MM.1S (cell line): ENCODE data around the gene STAT1.

Experiments used
- CTCF ChIP-seq: fragments of 300-600 bp; sonication (generic); IDR thresholded peaks from 2 replicates; pipeline ENCODE4 v1.5.1; 2016; ENCODE audit warnings: antibody characterized with exemption, low read length, mixed read lengths
- EZH2 ChIP-seq: fragments of 300-600 bp; sonication (generic); optimal IDR thresholded peaks from 2 replicates; pipeline ENCODE3; 2017; ENCODE audit warnings: low read depth, mild to moderate bottlenecking, antibody characterized with exemption, low read length, mixed read lengths
- EZH2phosphoT487 ChIP-seq: fragments of 300-600 bp; sonication (generic); IDR thresholded peaks from 2 replicates; pipeline ENCODE4 v1.6.1; 2018; ENCODE audit warnings: antibody characterized with exemption, low read length

- TF ChIP-seq CTCF (no peak), EZH2 (no peak), EZH2phosphoT487 (no peak)
Measured at GRCh38 chr2:190922376-190922775, 91.6 kb downstream of the STAT1 start.
